Activated B cell treated with CpG ODN at 0.5 μM for 24 hours (primary cell): ENCODE results near the gene SPDYA. TPM values are rescaled to one million over a fixed set of nuclear protein-coding genes. Genes with fewer than 3 reads are reported as not detected.
A peak's percentile ranks its signal among the peaks of the same experiment; 100 is the strongest.

Experiments used
- ATAC-seq: fragments of 200-7000 bp; cut with Tn5 transposase; one replicate; pipeline ENCODE4 v1.10.0; 2021; ENCODE audit warnings: low read depth, mild to moderate bottlenecking, moderate library complexity
- CTCF ChIA-PET: fragments of 350-600 bp; sonication (Branson Sonifier 250); formaldehyde crosslinking; loops from one replicate; lab custom pipeline; 2021; ENCODE audit warnings: antibody characterized with exemption; lab: Charles Lee
- POLR2A ChIA-PET: fragments of 350-600 bp; sonication (Branson Sonifier 250); formaldehyde crosslinking; loops from one replicate; lab custom pipeline; 2021; ENCODE audit warnings: antibody characterized with exemption; lab: Charles Lee
- DNase-seq: peaks from one replicate; pipeline ENCODE4 v3.0.0; 2022
- H3K27ac Mint-ChIP-seq: one replicate; pipeline ENCODE4 v1.8.0; 2020; ENCODE audit warnings: mixed read lengths
- H3K27me3 Mint-ChIP-seq: one replicate; pipeline ENCODE4 v1.8.0; 2021; ENCODE audit warnings: mixed read lengths
- H3K36me3 Mint-ChIP-seq: one replicate; pipeline ENCODE4 v1.8.0; 2021; ENCODE audit warnings: low read depth, mixed read lengths
- H3K4me1 Mint-ChIP-seq: one replicate; pipeline ENCODE4 v1.8.0; 2021; ENCODE audit warnings: mixed read lengths
- H3K4me3 Mint-ChIP-seq: one replicate; pipeline ENCODE4 v1.8.0; 2020; ENCODE audit warnings: mild to moderate bottlenecking, mixed read lengths
- H3K9me3 Mint-ChIP-seq: one replicate; pipeline ENCODE4 v1.8.0; 2020; ENCODE audit warnings: mixed read lengths
- CTCF ChIP-seq: fragments of 200-600 bp; IDR thresholded peaks from one replicate; pipeline ENCODE4 v1.8.0; 2022; ENCODE audit warnings: antibody characterized with exemption, mild to moderate bottlenecking
- intact Hi-C: fragments of 100-400 bp; cut with micrococcal nuclease; formaldehyde crosslinking; loops from one replicate; pipeline ENCODE4 v1.15.1; 2024
- total RNA-seq: library from RNA; stranded (reverse); gene quantifications from 2 replicates; pipeline ENCODE4 v1.2.3, GENCODE V29; 2022

Gene SPDYA
- 1.6 and 2.1 TPM in 2 replicates for total RNA-seq

- H3K36me3 Mint-ChIP-seq, result peaks cover 3% of the 10 kb centered on the region
- H3K9me3 Mint-ChIP-seq, result no peaks in the 10 kb centered on the region
- peak within 1 kb of the TSS; percentile 84 for H3K4me3 Mint-ChIP-seq
- H3K27me3 Mint-ChIP-seq, result no peaks in the 10 kb centered on the region
- peak; percentile 96 for ATAC-seq
- peak within 1 kb of the TSS; percentile 50 for H3K27ac Mint-ChIP-seq
- no peak for TF ChIP-seq CTCF
- H3K4me1 Mint-ChIP-seq, result peaks cover 6% of the 10 kb centered on the region
- intact Hi-C loops, result loop anchor here (2.0 kb wide), 2 partner anchors 60 to 216 kb away; partner anchors contain the start of gene PPP1CB
- ChIA-PET CTCF (no interaction called here), POLR2A (interaction anchor here (0.6 to 1.4 kb wide), 3 partner anchors 10 to 255 kb away, joined by 3 to 7 read pairs (median 5); partner anchors contain the start of gene PPP1CB)
- DNase-seq, result peak; percentile 71
These were observed at the start of gene SPDYA for GRCh38 chr2:28810384-28811285. Gene SPDYA (plus strand): TSS chr2:28810834. CDS start chr2:28816015, 5,181 bp downstream.

GRCh38 chr2:28761420-28761819 lies 49.2 kb upstream of the SPDYA start:
- no peak overlapping the region for H3K27ac Mint-ChIP-seq
- DNase-seq (no peak), ATAC-seq (no peak)
- no peaks in the 10 kb centered on the region for H3K27me3 Mint-ChIP-seq
- peaks cover 32% of the 10 kb centered on the region for H3K36me3 Mint-ChIP-seq
- H3K4me1 Mint-ChIP-seq, result peaks cover 61% of the 10 kb centered on the region
- no peak overlapping the region for H3K4me3 Mint-ChIP-seq
- no peak for TF ChIP-seq CTCF
- CTCF ChIA-PET, result interaction anchor here (1.4 kb wide), 1 partner anchor 167 kb away, joined by 7 read pairs; no protein-coding TSS in a partner anchor
- H3K9me3 Mint-ChIP-seq, result no peaks in the 10 kb centered on the region
- intact Hi-C loops, result loop anchor here (2.0 kb wide), 1 partner anchor 13 kb away; no protein-coding TSS in a partner anchor
- POLR2A ChIA-PET, result no interaction called here

- Mint-ChIP-seq H3K9me3 (no peaks in the 10 kb centered on the region), H3K27me3 (no peaks in the 10 kb centered on the region), H3K36me3 (peaks cover 17% of the 10 kb centered on the region), H3K27ac (no peak overlapping the region), H3K4me1 (peaks cover 69% of the 10 kb centered on the region), H3K4me3 (no peak overlapping the region)
- ChIA-PET CTCF (no interaction called here), POLR2A (no interaction called here)
- intact Hi-C loops, result no loop called here
- no peak for DNase-seq
- TF ChIP-seq CTCF, result no peak
- ATAC-seq, result no peak
These were observed 45.5 kb upstream of the SPDYA start for GRCh38 chr2:28764909-28765711.

GRCh38 chr2:28766070-28766469 lies 44.6 kb upstream of the SPDYA start:
- Mint-ChIP-seq H3K4me1 (peaks cover 70% of the 10 kb centered on the region), H3K9me3 (no peaks in the 10 kb centered on the region), H3K27ac (no peak overlapping the region), H3K4me3 (no peak overlapping the region), H3K36me3 (peaks cover 11% of the 10 kb centered on the region), H3K27me3 (no peaks in the 10 kb centered on the region)
- ATAC-seq (no peak), DNase-seq (no peak)
- no peak for TF ChIP-seq CTCF
- POLR2A ChIA-PET, result no interaction called here
- intact Hi-C loops, result no loop called here
- CTCF ChIA-PET, result no interaction called here
